H9 (cell line): ENCODE measurements around the gene OTUB2. TPM values are rescaled to one million over a fixed set of nuclear protein-coding genes. Genes with fewer than 3 reads are reported as not detected.

Experiments
- DNase-seq: peaks from one replicate; pipeline ENCODE4 v3.0.0-alpha.2; 2017
- H2AFZ ChIP-seq: one replicate; pipeline ENCODE4 v1.6.1; 2013; ENCODE audit warnings: mild to moderate bottlenecking, low read length, control low read depth, moderate library complexity
- H2AK5ac ChIP-seq: 2 replicates; pipeline ENCODE4 v1.6.1; 2013; ENCODE audit warnings: low read length, control low read depth, mixed read lengths; ENCODE audit not compliant: insufficient read length
- H2BK120ac ChIP-seq: one replicate; pipeline ENCODE4 v1.6.1; 2013; ENCODE audit warnings: low read depth, mild to moderate bottlenecking, low read length, control low read depth, inconsistent platforms; ENCODE audit not compliant: poor library complexity, severe bottlenecking
- H2BK12ac ChIP-seq: 2 replicates; pipeline ENCODE4 v1.6.1; 2013; ENCODE audit warnings: low read length, control low read depth, mixed read lengths, low read depth; ENCODE audit not compliant: insufficient read length
- H2BK15ac ChIP-seq: 2 replicates; pipeline ENCODE4 v1.6.1; 2013; ENCODE audit warnings: low read depth, low read length, control low read depth
- H2BK20ac ChIP-seq: one replicate; pipeline ENCODE4 v1.6.1; 2013; ENCODE audit warnings: low read depth, mild to moderate bottlenecking, low read length, control low read depth, inconsistent platforms; ENCODE audit not compliant: poor library complexity, severe bottlenecking
- H2BK5ac ChIP-seq: 2 replicates; pipeline ENCODE4 v1.6.1; 2013; ENCODE audit warnings: low read length, control low read depth, mixed read lengths; ENCODE audit not compliant: insufficient read length
- H3K14ac ChIP-seq: 2 replicates; pipeline ENCODE4 v1.6.1; 2013; ENCODE audit warnings: low read length, control low read depth; ENCODE audit not compliant: insufficient read depth
- H3K18ac ChIP-seq: 2 replicates; pipeline ENCODE4 v1.6.1; 2013; ENCODE audit warnings: low read depth, mild to moderate bottlenecking, mixed read lengths, low read length, control low read depth; ENCODE audit not compliant: insufficient read length
- H3K23ac ChIP-seq: 2 replicates; pipeline ENCODE4 v1.6.1; 2013; ENCODE audit warnings: low read length, control low read depth, mixed read lengths, low read depth; ENCODE audit not compliant: insufficient read length
- H3K23me2 ChIP-seq: 2 replicates; pipeline ENCODE4 v1.6.1; 2013; ENCODE audit warnings: low read depth, mild to moderate bottlenecking, mixed read lengths, low read length, control low read depth; ENCODE audit not compliant: insufficient read length, poor library complexity, severe bottlenecking
- H3K27ac ChIP-seq: 2 replicates; pipeline ENCODE4 v1.5.1; 2013; ENCODE audit warnings: low read length, control low read depth, mixed read lengths, low read depth; ENCODE audit not compliant: insufficient read length
- H3K27me3 ChIP-seq: 2 replicates; pipeline ENCODE4 v1.6.1; 2013; ENCODE audit warnings: low read length, control low read depth, inconsistent platforms; ENCODE audit not compliant: insufficient read depth
- H3K4ac ChIP-seq: 2 replicates; pipeline ENCODE4 v1.6.1; 2013; ENCODE audit warnings: low read depth, mild to moderate bottlenecking, control low read depth, inconsistent platforms, low read length, moderate library complexity
- H3K4me1 ChIP-seq: 2 replicates; pipeline ENCODE4 v1.6.1; 2013; ENCODE audit warnings: low read length, control low read depth, inconsistent platforms; ENCODE audit not compliant: insufficient read depth
- H3K4me2 ChIP-seq: 2 replicates; pipeline ENCODE4 v1.6.1; 2013; ENCODE audit warnings: low read length, control low read depth, mixed read lengths; ENCODE audit not compliant: insufficient read length, insufficient read depth
- H3K56ac ChIP-seq: 2 replicates; pipeline ENCODE4 v1.6.1; 2013; ENCODE audit warnings: low read depth, mild to moderate bottlenecking, mixed read lengths, low read length, control low read depth; ENCODE audit not compliant: insufficient read length
- H3K79me1 ChIP-seq: 2 replicates; pipeline ENCODE4 v1.6.1; 2013; ENCODE audit warnings: low read depth, mild to moderate bottlenecking, moderate library complexity, low read length, control low read depth, inconsistent platforms; ENCODE audit not compliant: insufficient read depth, poor library complexity, severe bottlenecking
- H3K79me2 ChIP-seq: 2 replicates; pipeline ENCODE4 v1.6.1; 2013; ENCODE audit warnings: low read length, control low read depth, inconsistent platforms; ENCODE audit not compliant: insufficient read depth
- H3K9ac ChIP-seq: 2 replicates; pipeline ENCODE4 v1.6.1; 2013; ENCODE audit warnings: low read length, control low read depth, mixed read lengths; ENCODE audit not compliant: insufficient read length; ENCODE audit errors: extremely low read depth
- H3K9me3 ChIP-seq: one replicate; pipeline ENCODE4 v1.6.1; 2013; ENCODE audit warnings: low read depth, low read length, inconsistent platforms; ENCODE audit not compliant: control insufficient read depth
- H3T11ph ChIP-seq: one replicate; pipeline ENCODE4 v1.6.1; 2013; ENCODE audit warnings: mild to moderate bottlenecking, low read length, control low read depth, inconsistent platforms
- H4K20me1 ChIP-seq: one replicate; pipeline ENCODE4 v1.6.1; 2013; ENCODE audit not compliant: control insufficient read depth, insufficient read length, insufficient read depth
- H4K5ac ChIP-seq: 2 replicates; pipeline ENCODE4 v1.6.1; 2013; ENCODE audit warnings: low read depth, mild to moderate bottlenecking, mixed read lengths, low read length, control low read depth; ENCODE audit not compliant: insufficient read length
- H4K8ac ChIP-seq: replicated peaks from 2 replicates; pipeline ENCODE4 v1.6.1; 2013; ENCODE audit warnings: low read length, control low read depth, mixed read lengths, low read depth; ENCODE audit not compliant: insufficient read length
- H4K91ac ChIP-seq: 2 replicates; pipeline ENCODE4 v1.6.1; 2013; ENCODE audit warnings: low read depth, mild to moderate bottlenecking, moderate library complexity, mixed read lengths, low read length, control low read depth; ENCODE audit not compliant: insufficient read length
- H3K27ac Mint-ChIP-seq, 3 experiments: 2 replicates in 2 of 3; 3 replicates in 1 of 3; pipeline ENCODE4 v1.8.0; 2020 to 2021; ENCODE audit warnings: mixed read lengths in 3 of 3, mild to moderate bottlenecking in 1 of 3, moderate library complexity in 1 of 3
- H3K27me3 Mint-ChIP-seq: 2 replicates; pipeline ENCODE4 v1.8.0; 2021; ENCODE audit warnings: low read depth, mild to moderate bottlenecking, moderate library complexity, mixed read lengths
- H3K36me3 Mint-ChIP-seq, 3 experiments: 2 replicates in 2 of 3; 3 replicates in 1 of 3; pipeline ENCODE4 v1.8.0; 2020 to 2021; ENCODE audit warnings: low read depth in 3 of 3, mixed read lengths in 3 of 3; ENCODE audit not compliant: insufficient read depth in 1 of 3
- H3K4me1 Mint-ChIP-seq, 2 experiments: 2 replicates each; pipeline ENCODE4 v1.8.0; 2020; ENCODE audit warnings: mixed read lengths in 2 of 2
- H3K4me3 Mint-ChIP-seq, 2 experiments: 2 replicates in 1 of 2; 3 replicates in 1 of 2; pipeline ENCODE4 v1.8.0; 2020 to 2021; ENCODE audit warnings: mild to moderate bottlenecking in 2 of 2, mixed read lengths in 2 of 2, moderate library complexity in 1 of 2
- H3K9me3 Mint-ChIP-seq, 2 experiments: 2 replicates in 1 of 2; 3 replicates in 1 of 2; pipeline ENCODE4 v1.8.0; 2020; ENCODE audit warnings: mild to moderate bottlenecking in 2 of 2, mixed read lengths in 2 of 2, moderate library complexity in 1 of 2
- WGBS: extraction: QIAGEN DNeasy Blood & Tissue Kit; methylation state at CpG from one replicate; pipeline ENCODE4 v1.1.7; 2013; ENCODE audit warnings: missing lambda C conversion rate, low lambda C conversion rate, mixed read lengths; ENCODE audit not compliant: insufficient read length; ENCODE audit errors: extremely low coverage; 5-methylcytosine and 5-hydroxymethylcytosine counted together
- total RNA-seq: library from RNA; stranded (reverse); gene quantifications from 2 replicates; pipeline ENCODE4 v1.2.1, GENCODE V29; 2021
- TF ChIP-seq, protein P1 (sequence below): fragments of 200-600 bp; sonication (generic); conservative IDR thresholded peaks from 3 replicates; pipeline ENCODE4 v1.8.0; 2021; ENCODE audit warnings: antibody characterized with exemption, mild to moderate bottlenecking

Gene OTUB2
- total RNA-seq, 1 experiment from 2014 or later = 3.6 TPM

DNA sequence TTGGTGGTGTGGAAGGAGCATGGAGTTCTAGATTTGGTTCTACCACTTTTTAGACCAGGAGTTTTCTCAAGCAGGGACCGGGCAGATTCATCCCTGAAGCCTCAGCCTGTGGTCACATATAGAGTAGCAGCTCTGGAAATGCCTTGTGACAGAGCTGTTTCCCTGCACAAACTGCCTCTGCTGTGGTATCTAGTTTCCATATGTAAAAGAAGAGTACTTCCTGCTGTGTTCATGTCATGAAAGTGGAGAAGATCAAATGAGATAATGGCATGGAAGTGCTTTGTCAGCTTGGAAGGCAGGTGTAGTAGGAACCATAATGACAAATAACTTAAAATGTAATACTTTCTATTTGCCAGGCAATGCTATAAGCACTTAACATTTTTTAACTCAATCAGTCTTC, 26.1 kb downstream of the OTUB2 start:
- Histone ChIP-seq H2BK5ac (no peak overlapping the region), H3K4me1 (no peaks in the 10 kb centered on the region; the same call in 1 of the 2 replicates), H3K79me2 (no peaks in the 10 kb centered on the region), H4K20me1 (no peaks in the 10 kb centered on the region), H3T11ph (no peak overlapping the region), H3K4me2 (no peak overlapping the region), H3K18ac (no peak overlapping the region), H2BK120ac (no peak overlapping the region), H2BK20ac (no peak overlapping the region), H3K9ac (no peak overlapping the region), H2BK15ac (no peak overlapping the region), H4K8ac (no peak overlapping the region), H3K79me1 (no peaks in the 10 kb centered on the region), H4K5ac (no peak overlapping the region), H2AK5ac (no peak overlapping the region), H3K27ac (no peak overlapping the region), H4K91ac (no peak overlapping the region), H3K4ac (no peak overlapping the region), H3K14ac (no peak overlapping the region), H2BK12ac (no peak overlapping the region), H2AFZ (no peak overlapping the region), H3K56ac (no peak overlapping the region), H3K27me3 (no peaks in the 10 kb centered on the region), H3K23ac (no peak overlapping the region), H3K23me2 (no peaks in the 10 kb centered on the region), H3K9me3 (no peaks in the 10 kb centered on the region)
- no peak overlapping the region; a peak in 2 of 7 replicates for H3K27ac Mint-ChIP-seq
- H3K27me3 Mint-ChIP-seq = no peaks in the 10 kb centered on the region
- no peak overlapping the region for H3K4me3 Mint-ChIP-seq
- peaks cover 15 to 18% of the 10 kb centered on the region in 2 experiments for H3K4me1 Mint-ChIP-seq
- no CpG with 5 or more reads among the region's 1 CpG for WGBS
- no peak for DNase-seq
- TF ChIP-seq, protein P1, sequence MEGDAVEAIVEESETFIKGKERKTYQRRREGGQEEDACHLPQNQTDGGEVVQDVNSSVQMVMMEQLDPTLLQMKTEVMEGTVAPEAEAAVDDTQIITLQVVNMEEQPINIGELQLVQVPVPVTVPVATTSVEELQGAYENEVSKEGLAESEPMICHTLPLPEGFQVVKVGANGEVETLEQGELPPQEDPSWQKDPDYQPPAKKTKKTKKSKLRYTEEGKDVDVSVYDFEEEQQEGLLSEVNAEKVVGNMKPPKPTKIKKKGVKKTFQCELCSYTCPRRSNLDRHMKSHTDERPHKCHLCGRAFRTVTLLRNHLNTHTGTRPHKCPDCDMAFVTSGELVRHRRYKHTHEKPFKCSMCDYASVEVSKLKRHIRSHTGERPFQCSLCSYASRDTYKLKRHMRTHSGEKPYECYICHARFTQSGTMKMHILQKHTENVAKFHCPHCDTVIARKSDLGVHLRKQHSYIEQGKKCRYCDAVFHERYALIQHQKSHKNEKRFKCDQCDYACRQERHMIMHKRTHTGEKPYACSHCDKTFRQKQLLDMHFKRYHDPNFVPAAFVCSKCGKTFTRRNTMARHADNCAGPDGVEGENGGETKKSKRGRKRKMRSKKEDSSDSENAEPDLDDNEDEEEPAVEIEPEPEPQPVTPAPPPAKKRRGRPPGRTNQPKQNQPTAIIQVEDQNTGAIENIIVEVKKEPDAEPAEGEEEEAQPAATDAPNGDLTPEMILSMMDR = no peak
- H3K36me3 Mint-ChIP-seq = peaks cover 44 to 88% (median 74%) of the 10 kb centered on the region in 3 experiments; a peak in 6 of 7 replicates
- no peaks in the 10 kb centered on the region for H3K9me3 Mint-ChIP-seq
